ENCODE measurements around the gene GFY.

GRCh38 chr19:49459388-49459787 is 34.2 kb downstream of the GFY start:
- TF ChIP-seq CTCF (IDR thresholded peaks at IDR 0.05 in 8 of 11, conservative IDR thresholded peaks at IDR 0.05 in 3 of 11) = no peak
- TF ChIP-seq POLR2A (IDR thresholded peaks at IDR 0.05) = no peak
